Fibroblast of lung (primary cell): ENCODE results near the gene MYOM1. TPM values are rescaled to one million over a fixed set of nuclear protein-coding genes. Genes with fewer than 3 reads are reported as not detected.
A peak's percentile ranks its signal among the peaks of the same experiment; 100 is the strongest.

Experiments used
- DNase-seq, 2 donors: peaks; one replicate each; pipeline versions ENCODE4 v3.0.0 to v3.0.0-alpha.2; 2010; ENCODE audit warnings: low read depth in 2 of 2
- H2AFZ ChIP-seq: 2 replicates; pipeline ENCODE4 v1.5.1; 2012; ENCODE audit warnings: low read length, control low read depth, inconsistent platforms
- H3K27ac ChIP-seq: 2 replicates; pipeline ENCODE4 v1.5.1; 2011; ENCODE audit warnings: low read length, control low read depth; ENCODE audit not compliant: insufficient read depth
- H3K27me3 ChIP-seq: 2 replicates; pipeline ENCODE4 v1.5.1; 2011; ENCODE audit warnings: mild to moderate bottlenecking, low read length; ENCODE audit not compliant: control insufficient read depth, insufficient read depth
- H3K36me3 ChIP-seq: 2 replicates; pipeline ENCODE4 v1.5.1; 2011; ENCODE audit warnings: low read length; ENCODE audit not compliant: control insufficient read depth, insufficient read depth
- H3K4me1 ChIP-seq: 2 replicates; pipeline ENCODE4 v1.5.1; 2011; ENCODE audit warnings: low read length; ENCODE audit not compliant: control insufficient read depth, insufficient read depth; ENCODE audit errors: extremely low read depth
- H3K4me2 ChIP-seq: 2 replicates; pipeline ENCODE4 v1.5.1; 2011; ENCODE audit warnings: low read length, control low read depth; ENCODE audit not compliant: insufficient read depth; ENCODE audit errors: extremely low read depth
- H3K4me3 ChIP-seq, 4 experiments: fragments of 200-600 bp in 1 of 4; sonication (generic) in 1 of 4; replicated peaks in 1 of 4; 2 replicates each; pipeline ENCODE4 v1.5.1; 2011 to 2016; ENCODE audit warnings: low read length in 4 of 4, low read depth in 3 of 4, mild to moderate bottlenecking in 3 of 4, control low read depth in 2 of 4, inconsistent platforms in 1 of 4, mixed read lengths in 1 of 4; ENCODE audit not compliant: insufficient read depth in 1 of 4; ENCODE audit errors: control extremely low read depth in 1 of 4
- H3K79me2 ChIP-seq: 2 replicates; pipeline ENCODE4 v1.5.1; 2012; ENCODE audit warnings: mild to moderate bottlenecking, low read length, inconsistent platforms; ENCODE audit not compliant: control insufficient read depth, insufficient read depth
- H3K9ac ChIP-seq: 2 replicates; pipeline ENCODE4 v1.5.1; 2011; ENCODE audit warnings: mild to moderate bottlenecking, low read length, control low read depth; ENCODE audit not compliant: insufficient read depth
- H3K9me3 ChIP-seq: 2 replicates; pipeline ENCODE4 v1.5.1; 2012; ENCODE audit warnings: low read depth, low read length; ENCODE audit not compliant: control insufficient read depth, insufficient read depth
- H4K20me1 ChIP-seq: 2 replicates; pipeline ENCODE4 v1.5.1; 2011; ENCODE audit warnings: low read length; ENCODE audit not compliant: control insufficient read depth, insufficient read depth; ENCODE audit errors: extremely low read depth
- EZH2 ChIP-seq: IDR thresholded peaks from 2 replicates; pipeline ENCODE4 v1.5.1; 2012; ENCODE audit warnings: low read length, control low read depth, mild to moderate bottlenecking; ENCODE audit errors: missing control alignments
- polyA plus RNA-seq, 2 donors: library from polyadenylated mRNA; depleted of rRNA in 1 of 2; stranded (reverse) in 1 of 2; unstranded in 1 of 2; fragments of >200 nt; gene quantifications; 2 replicates each; pipeline ENCODE4 v1.2.1, GENCODE V29; 2011 to 2012; ENCODE audit warnings: missing spikeins in 1 of 2
- total RNA-seq: library from RNA; depleted of rRNA; stranded (reverse); fragments of >200 nt; gene quantifications from 2 replicates; pipeline ENCODE4 v1.2.1, GENCODE V29; 2014
- TF ChIP-seq, protein P1 (sequence below), 2 donors: IDR thresholded peaks in 1 of 2; conservative IDR thresholded peaks in 1 of 2; 1 replicate in 1 of 2; 2 replicates in 1 of 2; pipeline ENCODE4 v1.5.1; 2011 to 2012; ENCODE audit warnings: low read length in 2 of 2, control low read depth in 1 of 2, inconsistent platforms in 1 of 2, low read depth in 1 of 2, mild to moderate bottlenecking in 1 of 2

Gene MYOM1
- total and polyA plus RNA-seq, 2 donors (not counting 1 experiment from before 2014, with no cell fraction given): 0.07 to 0.83 TPM

DNA sequence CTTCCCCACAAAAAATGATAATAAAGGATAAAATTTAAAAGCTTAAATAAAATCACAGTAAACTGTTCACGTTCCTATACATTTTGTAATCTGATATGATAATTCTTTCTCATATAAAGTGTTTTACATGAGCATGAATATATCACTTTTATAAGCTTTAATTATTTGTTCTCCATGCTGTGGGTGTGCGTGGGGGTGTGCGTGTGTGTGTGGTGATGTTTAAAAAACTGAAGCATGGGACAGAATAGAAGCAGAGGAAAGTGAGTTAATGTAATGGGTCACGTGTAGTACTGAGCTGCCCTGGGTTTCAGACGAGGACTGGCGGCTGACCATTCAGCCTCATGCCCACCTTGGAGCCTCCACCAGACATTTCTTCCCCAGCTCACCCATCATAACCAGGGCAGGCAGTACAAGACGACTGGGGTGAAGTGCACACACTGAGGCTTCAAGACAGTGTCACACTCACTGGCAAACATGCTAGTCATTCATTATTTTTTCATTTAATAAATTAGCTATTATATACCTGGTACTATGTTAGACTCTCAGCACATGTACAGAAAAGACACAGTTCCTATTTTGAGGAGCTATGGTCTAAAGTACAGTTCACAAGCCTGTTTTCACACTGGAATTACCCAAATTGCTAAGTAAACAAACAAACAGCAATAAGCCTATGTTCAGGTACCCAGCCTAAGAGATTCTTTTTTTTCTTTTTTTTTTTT lies 109.6 kb downstream of the MYOM1 start:
- DNase-seq: no peak
- Histone ChIP-seq H3K79me2 (no peaks in the 10 kb centered on the region), H3K27me3 (no peaks in the 10 kb centered on the region), H3K9ac (no peak overlapping the region), H2AFZ (no peak overlapping the region), H3K4me2 (no peak overlapping the region), H3K4me3 (no peak overlapping the region), H3K9me3 (no peaks in the 10 kb centered on the region), H3K4me1 (no peaks in the 10 kb centered on the region), H3K36me3 (no peaks in the 10 kb centered on the region), H4K20me1 (no peaks in the 10 kb centered on the region), H3K27ac (no peak overlapping the region)
- TF ChIP-seq, protein P1, sequence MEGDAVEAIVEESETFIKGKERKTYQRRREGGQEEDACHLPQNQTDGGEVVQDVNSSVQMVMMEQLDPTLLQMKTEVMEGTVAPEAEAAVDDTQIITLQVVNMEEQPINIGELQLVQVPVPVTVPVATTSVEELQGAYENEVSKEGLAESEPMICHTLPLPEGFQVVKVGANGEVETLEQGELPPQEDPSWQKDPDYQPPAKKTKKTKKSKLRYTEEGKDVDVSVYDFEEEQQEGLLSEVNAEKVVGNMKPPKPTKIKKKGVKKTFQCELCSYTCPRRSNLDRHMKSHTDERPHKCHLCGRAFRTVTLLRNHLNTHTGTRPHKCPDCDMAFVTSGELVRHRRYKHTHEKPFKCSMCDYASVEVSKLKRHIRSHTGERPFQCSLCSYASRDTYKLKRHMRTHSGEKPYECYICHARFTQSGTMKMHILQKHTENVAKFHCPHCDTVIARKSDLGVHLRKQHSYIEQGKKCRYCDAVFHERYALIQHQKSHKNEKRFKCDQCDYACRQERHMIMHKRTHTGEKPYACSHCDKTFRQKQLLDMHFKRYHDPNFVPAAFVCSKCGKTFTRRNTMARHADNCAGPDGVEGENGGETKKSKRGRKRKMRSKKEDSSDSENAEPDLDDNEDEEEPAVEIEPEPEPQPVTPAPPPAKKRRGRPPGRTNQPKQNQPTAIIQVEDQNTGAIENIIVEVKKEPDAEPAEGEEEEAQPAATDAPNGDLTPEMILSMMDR (conservative IDR thresholded peaks at IDR 0.05 in 1 of 2, IDR thresholded peaks at IDR 0.05 in 1 of 2; ENCODE audit: low read depth in 1 of 2, low read length in 2 of 2): no peak
- TF ChIP-seq EZH2: no peak

DNA sequence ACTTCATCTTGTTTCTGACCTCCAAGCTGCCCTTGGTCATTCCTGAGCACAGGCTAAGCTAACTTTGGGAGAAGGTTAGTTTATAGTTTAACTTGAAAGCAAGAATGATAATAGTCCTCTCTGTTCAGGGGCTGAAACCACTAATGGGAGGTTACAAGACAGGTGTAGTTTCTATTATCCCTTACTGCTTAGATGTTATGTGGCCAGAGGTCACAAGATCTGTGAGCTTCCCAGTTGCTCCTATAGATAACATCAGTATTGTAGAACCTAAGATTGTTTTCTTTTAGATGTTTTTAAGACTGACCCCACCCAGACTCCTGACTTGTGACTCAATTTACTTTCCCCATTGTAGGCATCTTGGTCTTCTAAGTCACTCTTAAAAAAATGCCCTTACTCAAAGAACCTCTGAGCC lies 112.0 kb downstream of the MYOM1 start:
- no peak overlapping the region for H3K4me2 ChIP-seq
- no peaks in the 10 kb centered on the region for H3K36me3 ChIP-seq
- no peaks in the 10 kb centered on the region for H3K79me2 ChIP-seq
- H4K20me1 ChIP-seq: no peaks in the 10 kb centered on the region
- DNase-seq: no peak
- no peaks in the 10 kb centered on the region for H3K27me3 ChIP-seq
- no peak overlapping the region for H2AFZ ChIP-seq
- H3K4me3 ChIP-seq: no peak overlapping the region
- no peak overlapping the region for H3K9ac ChIP-seq
- no peaks in the 10 kb centered on the region for H3K9me3 ChIP-seq
- TF ChIP-seq EZH2: no peak
- H3K4me1 ChIP-seq: no peaks in the 10 kb centered on the region
- H3K27ac ChIP-seq: no peak overlapping the region

DNA sequence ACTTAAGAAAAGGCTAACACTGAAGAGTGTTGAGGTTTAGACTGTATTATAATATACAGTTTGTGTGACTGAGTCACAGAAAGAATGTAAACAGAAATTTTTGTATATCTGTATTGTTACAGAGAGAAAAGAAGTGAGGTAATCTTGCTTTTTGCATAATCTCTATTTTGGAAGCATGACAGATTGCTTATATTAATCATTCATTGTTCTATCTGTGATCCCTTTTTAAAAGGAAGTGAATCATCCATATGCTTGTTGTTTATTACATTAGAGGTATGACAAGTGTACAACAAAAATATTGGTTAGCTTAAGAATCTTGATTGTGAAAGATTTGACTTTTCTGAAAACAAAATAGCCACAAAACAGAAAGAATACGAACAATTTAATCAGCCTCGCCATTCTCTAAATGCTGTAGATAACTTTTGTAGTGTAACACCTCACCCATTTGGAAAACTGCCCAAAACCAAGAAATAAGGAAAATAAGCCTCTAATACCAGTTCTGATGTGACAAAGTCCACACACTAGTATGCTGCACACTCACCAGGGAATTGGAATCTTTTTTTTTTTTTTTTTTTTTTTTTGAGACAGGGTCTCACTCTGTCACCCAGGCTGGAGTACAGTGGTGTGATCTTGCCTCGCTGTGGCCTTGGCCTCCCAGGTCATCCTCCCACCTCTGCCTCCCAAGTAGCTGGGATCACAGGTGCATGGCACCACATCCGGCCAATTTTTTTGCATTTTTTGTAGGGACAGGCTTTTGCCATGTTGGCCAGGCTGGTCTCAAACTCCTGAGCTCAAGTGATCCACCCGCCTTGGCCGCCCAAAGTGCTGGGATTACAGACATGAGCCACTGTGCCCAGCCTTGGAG lies 115.3 kb downstream of the MYOM1 start:
- Histone ChIP-seq H4K20me1 (no peaks in the 10 kb centered on the region), H3K4me1 (no peaks in the 10 kb centered on the region), H3K27me3 (no peaks in the 10 kb centered on the region), H2AFZ (no peak overlapping the region), H3K36me3 (no peaks in the 10 kb centered on the region), H3K9ac (no peak overlapping the region), H3K4me3 (no peak overlapping the region), H3K27ac (no peak overlapping the region), H3K9me3 (no peaks in the 10 kb centered on the region), H3K4me2 (no peak overlapping the region), H3K79me2 (no peaks in the 10 kb centered on the region)
- TF ChIP-seq, protein P1 (conservative IDR thresholded peaks at IDR 0.05 in 1 of 2, IDR thresholded peaks at IDR 0.05 in 1 of 2; ENCODE audit: low read depth in 1 of 2, low read length in 2 of 2): no peak
- TF ChIP-seq EZH2: no peak
- DNase-seq: peak; percentile 53 to 72
